Tibial artery (tissue), 4 donors: Measurements from ENCODE around the gene ZMYND19.

ENCODE experiments used
- DNase-seq, 2 donors: peaks; one replicate each; pipeline ENCODE4 v3.0.0-alpha.2; 2019
- H3K27ac ChIP-seq, 2 donors: fragments of 200-600 bp; sonication (generic) in 1 of 2; 1 replicate in 1 of 2; 2 replicates in 1 of 2; pipeline ENCODE4 v1.5.1; 2018 to 2019; ENCODE audit warnings: mild to moderate bottlenecking in 1 of 2
- H3K27me3 ChIP-seq, 2 donors: fragments of 200-600 bp; sonication (generic) in 1 of 2; one replicate each; pipeline versions ENCODE4 v1.5.1 to v1.6.0; 2016 to 2019
- H3K36me3 ChIP-seq, 3 donors: fragments of 200-600 bp; sonication (generic) in 2 of 3; one replicate each; pipeline ENCODE4 v1.5.1; 2016 to 2019; ENCODE audit warnings: mild to moderate bottlenecking in 2 of 3
- H3K4me1 ChIP-seq, 4 donors: fragments of 200-600 bp; sonication (generic) in 2 of 4; 1 replicate in 3 of 4; 2 replicates in 1 of 4; pipeline ENCODE4 v1.5.1; 2016 to 2019
- H3K4me3 ChIP-seq, 2 donors: fragments of 200-600 bp; sonication (generic) in 1 of 2; 1 replicate in 1 of 2; 2 replicates in 1 of 2; pipeline ENCODE4 v1.5.1; 2018 to 2019; ENCODE audit warnings: mild to moderate bottlenecking in 2 of 2
- H3K9me3 ChIP-seq, 3 donors: fragments of 200-600 bp; sonication (generic) in 1 of 3; one replicate each; pipeline ENCODE4 v1.5.1; 2016 to 2019
- CTCF ChIP-seq, 2 experiments: fragments of 200-600 bp in 1 of 2; fragments of 450-650 bp in 1 of 2; IDR thresholded peaks; one replicate each; pipeline ENCODE4 v1.5.1; 2017 to 2019; ENCODE audit warnings: antibody characterized with exemption in 2 of 2, mild to moderate bottlenecking in 1 of 2, moderate library complexity in 1 of 2
- intact Hi-C: fragments of 100-400 bp; cut with DNase I; formaldehyde crosslinking; loops from one replicate; pipeline ENCODE4 v1.15.0; 2023; ENCODE audit warnings: low total_unique reads

ZMYND19 gene

GRCh38 chr9:137621131-137621757 lies 30.9 kb upstream of the ZMYND19 start:
- Histone ChIP-seq H3K4me1 (peaks cover 0 to 48% (median 36%) of the 10 kb centered on the region in 4 donors), H3K4me3 (no peak overlapping the region), H3K27ac (no peak overlapping the region), H3K27me3 (no peaks in the 10 kb centered on the region), H3K36me3 (peaks cover 0 to 18% (median 0%) of the 10 kb centered on the region in 3 donors), H3K9me3 (no peaks in the 10 kb centered on the region)
- no peak for DNase-seq
- intact Hi-C loops: no loop called here
- TF ChIP-seq CTCF (IDR thresholded peaks at IDR 0.05): peak in 1 of 2 experiments; percentile 29

- H3K9me3 ChIP-seq: no peaks in the 10 kb centered on the region
- no peak for DNase-seq
- peaks cover 0 to 48% (median 36%) of the 10 kb centered on the region in 4 donors for H3K4me1 ChIP-seq
- intact Hi-C loops: no loop called here
- H3K27ac ChIP-seq: no peak overlapping the region
- no peak for TF ChIP-seq CTCF (IDR thresholded peaks at IDR 0.05)
- no peaks in the 10 kb centered on the region for H3K27me3 ChIP-seq
- peaks cover 3 to 24% (median 4%) of the 10 kb centered on the region in 3 donors for H3K36me3 ChIP-seq
- H3K4me3 ChIP-seq: no peak overlapping the region
These were observed 30.3 kb upstream of the ZMYND19 start for GRCh38 chr9:137620581-137620980.

DNA sequence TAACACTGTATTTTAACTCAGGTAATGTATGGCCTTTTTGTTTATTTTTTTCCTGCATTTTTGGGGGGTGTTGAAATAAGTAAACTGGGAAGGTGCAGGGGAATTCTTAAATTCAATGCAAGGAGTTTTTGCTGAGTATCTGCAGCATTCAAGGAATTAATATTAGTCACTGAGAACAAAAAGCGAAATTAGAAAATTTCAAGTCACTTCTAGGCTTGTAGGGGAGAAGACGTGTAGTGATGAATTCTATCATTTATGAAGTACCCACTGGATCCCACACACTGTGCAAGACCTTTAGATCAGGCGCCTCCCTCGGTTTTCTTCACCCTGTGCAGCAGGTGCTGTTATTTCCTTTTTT lies 29.7 kb upstream of the ZMYND19 start:
- Histone ChIP-seq H3K4me1 (peaks cover 0 to 48% (median 36%) of the 10 kb centered on the region in 4 donors), H3K4me3 (peak overlapping the region; percentile 74 to 80), H3K27me3 (no peaks in the 10 kb centered on the region), H3K9me3 (no peaks in the 10 kb centered on the region), H3K36me3 (peaks cover 7 to 30% (median 10%) of the 10 kb centered on the region in 3 donors), H3K27ac (peak overlapping the region; percentile 78 to 81)
- no peak for TF ChIP-seq CTCF (IDR thresholded peaks at IDR 0.05)
- intact Hi-C loops: no loop called here
- DNase-seq: no peak

DNA sequence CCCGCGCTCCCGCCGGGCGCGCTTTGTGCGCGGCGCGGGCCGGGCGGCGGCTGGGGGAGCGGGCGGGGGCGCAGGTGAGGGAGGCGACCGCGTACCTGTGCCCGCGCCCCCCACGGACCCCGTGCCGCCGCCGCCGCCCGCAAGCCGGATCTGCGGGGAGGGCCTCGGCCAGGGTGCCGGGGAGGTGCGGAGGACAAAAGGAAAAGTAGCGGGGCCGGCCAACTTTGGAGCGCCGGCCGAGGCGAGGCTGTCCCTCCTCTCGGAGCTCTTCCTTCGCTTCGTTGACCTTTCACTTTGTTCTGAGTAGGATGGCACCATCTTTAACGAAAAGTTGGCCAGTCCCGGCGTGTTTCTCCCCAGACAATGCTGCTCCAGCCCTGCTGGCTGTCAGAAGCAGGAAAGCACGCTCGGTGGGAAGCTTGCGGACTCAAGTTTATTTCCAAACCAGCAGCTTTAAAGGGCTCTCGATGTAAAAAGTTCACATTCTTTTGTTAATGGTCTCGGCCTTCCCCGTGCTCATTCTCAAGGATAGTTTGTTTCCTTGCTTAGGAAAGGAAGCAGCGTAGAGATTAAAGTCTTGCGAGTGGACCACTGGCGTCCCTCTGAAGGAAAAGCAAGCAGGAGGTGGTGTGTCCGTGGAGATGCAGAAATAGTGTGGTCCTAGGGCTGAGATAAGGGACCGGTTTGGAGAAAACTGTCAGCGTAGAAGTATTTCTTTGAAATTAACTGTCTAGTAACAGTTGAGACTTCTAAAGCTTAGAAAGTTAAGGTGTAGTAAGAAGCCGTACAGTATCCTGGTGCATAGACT lies 29.1 kb upstream of the ZMYND19 start:
- H3K27me3 ChIP-seq: no peaks in the 10 kb centered on the region
- intact Hi-C loops: no loop called here
- peak in 1 of 2 donors; percentile 71 for DNase-seq
- H3K4me3 ChIP-seq: peak overlapping the region; percentile 74 to 80
- TF ChIP-seq CTCF (IDR thresholded peaks at IDR 0.05): no peak
- H3K4me1 ChIP-seq: peaks cover 0 to 48% (median 38%) of the 10 kb centered on the region in 4 donors
- no peaks in the 10 kb centered on the region for H3K9me3 ChIP-seq
- peaks cover 7 to 36% (median 15%) of the 10 kb centered on the region in 3 donors for H3K36me3 ChIP-seq
- H3K27ac ChIP-seq: peak overlapping the region; percentile 78 to 81

DNA sequence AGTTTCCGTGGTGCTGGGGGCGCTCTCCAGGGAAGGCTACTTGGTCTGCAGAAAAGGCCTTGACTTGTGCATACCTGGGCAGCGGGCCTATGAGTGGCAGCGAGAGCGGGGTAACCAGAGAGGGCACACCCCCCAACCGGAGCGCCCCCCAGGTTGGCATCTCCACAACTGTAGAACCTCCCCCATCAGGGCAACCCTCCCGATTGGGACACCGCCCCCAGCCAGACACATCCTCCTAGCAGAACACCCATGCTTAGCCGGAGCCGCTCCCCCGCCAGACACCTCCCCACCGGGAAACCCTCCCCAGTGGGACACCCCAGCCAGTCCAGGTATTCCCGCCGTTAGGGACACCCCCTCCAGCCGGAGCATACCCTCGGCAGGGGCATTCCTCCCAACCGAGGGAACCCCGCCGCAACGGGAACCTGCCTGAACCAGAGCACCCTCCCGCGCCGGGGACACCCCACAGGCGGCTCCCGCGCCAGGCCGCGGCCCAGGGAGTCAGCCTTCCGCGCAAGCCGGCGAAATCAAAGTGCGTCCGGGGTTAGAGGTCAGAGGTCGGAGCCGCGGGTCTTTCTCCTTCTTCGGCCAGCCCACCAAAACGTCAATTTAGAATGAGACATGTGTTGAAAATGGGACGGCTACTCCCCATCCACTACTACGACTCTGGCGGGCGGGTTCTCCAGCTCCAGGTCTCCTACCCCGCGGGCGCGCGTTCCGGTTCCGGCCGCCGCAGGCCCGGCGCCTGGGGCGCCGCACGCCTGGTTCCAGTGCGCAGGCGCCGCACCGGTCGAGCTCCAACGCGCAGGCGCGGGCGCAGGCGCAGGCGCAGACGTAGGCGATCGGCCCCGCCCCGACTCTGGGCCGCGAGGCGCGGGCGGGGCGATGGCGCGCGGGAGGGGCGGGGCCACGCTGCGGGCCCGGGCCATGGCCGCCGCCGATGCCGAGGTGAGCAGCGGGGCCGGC lies 28.1 kb upstream of the ZMYND19 start, which contains the start of gene EHMT1:
TSS of gene EHMT1 (plus strand) at position 901 of the 963 bp plus-strand sequence. CDS start at position 925, 24 bp downstream.
- H3K27ac ChIP-seq: peak within 1 kb of the TSS; percentile 85 to 97
- no peaks in the 10 kb centered on the region for H3K27me3 ChIP-seq
- peak within 1 kb of the TSS; percentile 88 to 99 for H3K4me3 ChIP-seq
- H3K9me3 ChIP-seq: no peaks in the 10 kb centered on the region
- peaks cover 0 to 55% (median 39%) of the 10 kb centered on the region in 4 donors for H3K4me1 ChIP-seq
- no peak for TF ChIP-seq CTCF (IDR thresholded peaks at IDR 0.05)
- intact Hi-C loops: no loop called here
- peak; percentile 58 to 92 for DNase-seq
- peaks cover 7 to 43% (median 24%) of the 10 kb centered on the region in 3 donors for H3K36me3 ChIP-seq
